HCT116 (cell line): ENCODE measurements around the gene LRRC15. TPM values are rescaled to one million over a fixed set of nuclear protein-coding genes. Genes with fewer than 3 reads are reported as not detected.

Experiments used
- ATAC-seq: fragments of 200-7000 bp; cut with Tn5 transposase; 2 replicates; pipeline ENCODE4 v1.9.1; 2020; ENCODE audit warnings: mild to moderate bottlenecking, moderate library complexity
- BruUV-seq: library from RNA; stranded (reverse); fragments of 400-500 nt; replicated peaks from 2 replicates; lab custom pipeline; 2021; lab: Mats Ljungman, UMichigan
- CTCF ChIA-PET: fragments of 300-600 bp; sonication (Branson Sonifier 250); formaldehyde crosslinking; loops from one replicate; lab custom pipeline; 2021; ENCODE audit warnings: antibody characterized with exemption; lab: Charles Lee
- POLR2A ChIA-PET: fragments of 300-600, 350-600 bp; sonication (Branson Sonifier 250); formaldehyde crosslinking; loops from one replicate; lab custom pipeline; 2021; ENCODE audit warnings: antibody characterized with exemption; lab: Charles Lee
- RAD21 ChIA-PET, 2 experiments: fragments of 300-600 bp; sonication (Branson Sonifier 250); formaldehyde crosslinking; loops; one replicate each; lab custom pipeline; 2023; ENCODE audit warnings: low total read pairs in 2 of 2; ENCODE audit not compliant: uncharacterized antibody in 2 of 2, unreplicated experiment in 2 of 2, low non-redundant PET in 1 of 2; lab: Charles Lee
- DNase-seq: peaks from one replicate; pipeline ENCODE4 v3.0.0-alpha.2; 2010; ENCODE audit warnings: low read depth, low spot score
- H2AFZ ChIP-seq: fragments of 200-600 bp; shearing (Covaris generic), sonication (generic); 2 replicates; pipeline ENCODE4 v1.6.1; 2017; ENCODE audit warnings: low read depth, mixed run types, mixed read lengths, antibody characterized with exemption, low read length; ENCODE audit not compliant: poor library complexity, severe bottlenecking
- H3K27ac ChIP-seq: 2 replicates; pipeline ENCODE4 v1.5.1; 2012; ENCODE audit warnings: low read depth, low read length
- H3K27me3 ChIP-seq: fragments of 200-600 bp; sonication (generic); 2 replicates; pipeline ENCODE4 v1.6.1; 2016; ENCODE audit warnings: mixed run types, low read length, mixed read lengths; ENCODE audit not compliant: insufficient read depth
- H3K36me3 ChIP-seq, 2 experiments: fragments of 200-500 bp in 1 of 2; fragments of 200-600 bp in 1 of 2; sonication (Bioruptor generic) in 1 of 2; sonication (generic) in 1 of 2; 2 replicates each; pipeline versions ENCODE4 v1.5.1 to v1.6.1; 2014 to 2016; ENCODE audit warnings: low read length in 2 of 2, inconsistent platforms in 1 of 2, mixed read lengths in 1 of 2, mixed run types in 1 of 2; ENCODE audit not compliant: insufficient read depth in 2 of 2, control insufficient read depth in 1 of 2
- H3K4me1 ChIP-seq, 2 experiments: fragments of 200-600 bp in 1 of 2; sonication (generic) in 1 of 2; 2 replicates each; pipeline versions ENCODE4 v1.5.1 to v1.6.1; 2012 to 2017; ENCODE audit warnings: low read length in 2 of 2, inconsistent platforms in 1 of 2, mild to moderate bottlenecking in 1 of 2, mixed read lengths in 1 of 2, mixed run types in 1 of 2, moderate library complexity in 1 of 2; ENCODE audit not compliant: insufficient read depth in 2 of 2, control insufficient read depth in 1 of 2
- H3K4me2 ChIP-seq: fragments of 200-600 bp; sonication (generic); 2 replicates; pipeline ENCODE4 v1.6.1; 2017; ENCODE audit warnings: mixed run types, low read length, mixed read lengths
- H3K4me3 ChIP-seq, 2 experiments: fragments of 200-600 bp in 1 of 2; sonication (generic) in 1 of 2; replicated peaks in 1 of 2; 2 replicates each; pipeline ENCODE4 v1.5.1; 2011 to 2016; ENCODE audit warnings: low read length in 2 of 2, control low read depth in 1 of 2, low read depth in 1 of 2, mild to moderate bottlenecking in 1 of 2, mixed read lengths in 1 of 2, mixed run types in 1 of 2
- H3K79me2 ChIP-seq: fragments of 200-600 bp; sonication (generic); 2 replicates; pipeline ENCODE4 v1.6.1; 2017; ENCODE audit warnings: mild to moderate bottlenecking, mixed run types, low read length, moderate library complexity, mixed read lengths; ENCODE audit not compliant: insufficient read depth
- H3K9ac ChIP-seq: fragments of 200-600 bp; sonication (generic); 2 replicates; pipeline ENCODE4 v1.6.1; 2016; ENCODE audit warnings: low read length, mixed read lengths
- H3K9me2 ChIP-seq: fragments of 200-600 bp; sonication (generic), shearing (Covaris generic); 2 replicates; pipeline ENCODE4 v1.6.1; 2017; ENCODE audit warnings: mixed run types, mild to moderate bottlenecking, moderate library complexity; ENCODE audit not compliant: insufficient read depth
- H3K9me3 ChIP-seq, 2 experiments: fragments of 200-500 bp in 1 of 2; fragments of 200-600 bp in 1 of 2; sonication (Bioruptor generic) in 1 of 2; sonication (generic) in 1 of 2; 2 replicates each; pipeline ENCODE4 v1.6.1; 2014 to 2017; ENCODE audit warnings: low read length in 2 of 2, mixed read lengths in 2 of 2, inconsistent platforms in 1 of 2, low read depth in 1 of 2, mild to moderate bottlenecking in 1 of 2, mixed run types in 1 of 2, moderate library complexity in 1 of 2; ENCODE audit not compliant: control insufficient read depth in 1 of 2, insufficient read depth in 1 of 2
- H4K20me1 ChIP-seq: fragments of 200-600 bp; sonication (generic), shearing (Covaris generic); 2 replicates; pipeline ENCODE4 v1.6.1; 2017; ENCODE audit warnings: mixed run types, mild to moderate bottlenecking, moderate library complexity; ENCODE audit not compliant: insufficient read depth
- FOSL1 ChIP-seq: IDR thresholded peaks from 2 replicates; pipeline ENCODE4 v1.6.1; 2012; ENCODE audit warnings: low read depth
- RAD21 ChIP-seq: IDR thresholded peaks from 2 replicates; pipeline ENCODE4 v1.6.1; 2012; ENCODE audit warnings: low read depth, mild to moderate bottlenecking
- SIN3A ChIP-seq: IDR thresholded peaks from 2 replicates; pipeline ENCODE4 v1.6.1; 2012; ENCODE audit warnings: low read depth
- intact Hi-C: fragments of 100-400 bp; cut with micrococcal nuclease; formaldehyde crosslinking; loops from 2 replicates; pipeline ENCODE4 v1.10.0; 2022
- total RNA-seq: library from RNA; stranded (reverse); gene quantifications from one replicate; pipeline ENCODE4 v1.2.1, GENCODE V29; 2021; ENCODE audit not compliant: unreplicated experiment
- TF ChIP-seq, protein P1 (sequence below): IDR thresholded peaks from 2 replicates; pipeline ENCODE4 v1.6.1; 2012
- TF ChIP-seq, protein P2 (sequence below): IDR thresholded peaks from 2 replicates; pipeline ENCODE4 v1.6.1; 2012; ENCODE audit warnings: low read depth
- TF ChIP-seq, protein P3 (sequence below), 3 experiments: fragments of 200-600 bp in 1 of 3; sonication (generic) in 1 of 3; IDR thresholded peaks in 2 of 3; conservative IDR thresholded peaks in 1 of 3; 2 replicates each; pipeline ENCODE4 v1.5.1; 2012 to 2017; ENCODE audit warnings: low read depth in 2 of 3, low read length in 2 of 3, antibody characterized with exemption in 1 of 3, borderline replicate concordance in 1 of 3, control low read depth in 1 of 3, mild to moderate bottlenecking in 1 of 3, mixed read lengths in 1 of 3, mixed run types in 1 of 3, moderate library complexity in 1 of 3; ENCODE audit not compliant: insufficient read depth in 1 of 3

Gene LRRC15
- total RNA-seq, 1 experiment from 2014 or later, result not detected

DNA sequence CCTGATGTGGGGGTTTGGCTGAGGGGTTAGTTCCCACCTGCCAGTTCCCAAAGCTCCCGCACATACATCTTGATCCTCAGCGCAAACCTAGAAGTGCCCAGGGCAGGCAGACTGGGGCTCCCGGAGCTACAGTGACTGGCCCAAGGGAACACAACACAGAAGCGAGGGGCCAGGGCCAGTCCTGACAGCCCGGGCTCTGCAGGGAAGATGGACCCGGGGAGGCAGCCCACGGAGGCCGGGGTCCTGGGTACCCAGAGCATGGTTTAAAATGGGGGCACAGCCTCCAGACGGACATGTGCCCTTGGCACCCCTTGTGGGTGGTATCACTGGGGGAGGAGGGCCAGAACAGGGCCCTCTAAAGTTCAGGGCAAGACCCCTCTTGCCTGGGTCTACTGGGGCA lies 23.5 kb downstream of the LRRC15 start:
- TF ChIP-seq, protein P1, sequence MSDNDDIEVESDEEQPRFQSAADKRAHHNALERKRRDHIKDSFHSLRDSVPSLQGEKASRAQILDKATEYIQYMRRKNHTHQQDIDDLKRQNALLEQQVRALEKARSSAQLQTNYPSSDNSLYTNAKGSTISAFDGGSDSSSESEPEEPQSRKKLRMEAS, result no peak
- TF ChIP-seq SIN3A, result no peak
- TF ChIP-seq, protein P2, sequence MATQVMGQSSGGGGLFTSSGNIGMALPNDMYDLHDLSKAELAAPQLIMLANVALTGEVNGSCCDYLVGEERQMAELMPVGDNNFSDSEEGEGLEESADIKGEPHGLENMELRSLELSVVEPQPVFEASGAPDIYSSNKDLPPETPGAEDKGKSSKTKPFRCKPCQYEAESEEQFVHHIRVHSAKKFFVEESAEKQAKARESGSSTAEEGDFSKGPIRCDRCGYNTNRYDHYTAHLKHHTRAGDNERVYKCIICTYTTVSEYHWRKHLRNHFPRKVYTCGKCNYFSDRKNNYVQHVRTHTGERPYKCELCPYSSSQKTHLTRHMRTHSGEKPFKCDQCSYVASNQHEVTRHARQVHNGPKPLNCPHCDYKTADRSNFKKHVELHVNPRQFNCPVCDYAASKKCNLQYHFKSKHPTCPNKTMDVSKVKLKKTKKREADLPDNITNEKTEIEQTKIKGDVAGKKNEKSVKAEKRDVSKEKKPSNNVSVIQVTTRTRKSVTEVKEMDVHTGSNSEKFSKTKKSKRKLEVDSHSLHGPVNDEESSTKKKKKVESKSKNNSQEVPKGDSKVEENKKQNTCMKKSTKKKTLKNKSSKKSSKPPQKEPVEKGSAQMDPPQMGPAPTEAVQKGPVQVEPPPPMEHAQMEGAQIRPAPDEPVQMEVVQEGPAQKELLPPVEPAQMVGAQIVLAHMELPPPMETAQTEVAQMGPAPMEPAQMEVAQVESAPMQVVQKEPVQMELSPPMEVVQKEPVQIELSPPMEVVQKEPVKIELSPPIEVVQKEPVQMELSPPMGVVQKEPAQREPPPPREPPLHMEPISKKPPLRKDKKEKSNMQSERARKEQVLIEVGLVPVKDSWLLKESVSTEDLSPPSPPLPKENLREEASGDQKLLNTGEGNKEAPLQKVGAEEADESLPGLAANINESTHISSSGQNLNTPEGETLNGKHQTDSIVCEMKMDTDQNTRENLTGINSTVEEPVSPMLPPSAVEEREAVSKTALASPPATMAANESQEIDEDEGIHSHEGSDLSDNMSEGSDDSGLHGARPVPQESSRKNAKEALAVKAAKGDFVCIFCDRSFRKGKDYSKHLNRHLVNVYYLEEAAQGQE, result no peak
- no peaks in the 10 kb centered on the region for H3K27me3 ChIP-seq
- no peaks in the 10 kb centered on the region for H3K9me3 ChIP-seq
- no peaks in the 10 kb centered on the region for H4K20me1 ChIP-seq
- no peaks in the 10 kb centered on the region for H3K79me2 ChIP-seq
- intact Hi-C loops, result no loop called here
- no peak overlapping the region for H3K4me2 ChIP-seq
- POLR2A ChIA-PET, result no interaction called here
- H3K4me1 ChIP-seq, result peaks cover 4 to 10% of the 10 kb centered on the region in 2 experiments
- H2AFZ ChIP-seq, result no peak overlapping the region
- no peak overlapping the region for H3K9ac ChIP-seq
- no peak overlapping the region for H3K27ac ChIP-seq
- no peaks in the 10 kb centered on the region for H3K9me2 ChIP-seq
- ATAC-seq (no peak), DNase-seq (no peak)
- RAD21 ChIA-PET, result no interaction called here
- no peak overlapping the region for H3K4me3 ChIP-seq
- H3K36me3 ChIP-seq, result no peaks in the 10 kb centered on the region
- CTCF ChIA-PET, result interaction anchor here (1.0 to 2.8 kb wide), 4 partner anchors 12 to 565 kb away, joined by 3 to 24 read pairs (median 6); no protein-coding TSS in a partner anchor
- BruUV-seq, result no TSS peak

DNA sequence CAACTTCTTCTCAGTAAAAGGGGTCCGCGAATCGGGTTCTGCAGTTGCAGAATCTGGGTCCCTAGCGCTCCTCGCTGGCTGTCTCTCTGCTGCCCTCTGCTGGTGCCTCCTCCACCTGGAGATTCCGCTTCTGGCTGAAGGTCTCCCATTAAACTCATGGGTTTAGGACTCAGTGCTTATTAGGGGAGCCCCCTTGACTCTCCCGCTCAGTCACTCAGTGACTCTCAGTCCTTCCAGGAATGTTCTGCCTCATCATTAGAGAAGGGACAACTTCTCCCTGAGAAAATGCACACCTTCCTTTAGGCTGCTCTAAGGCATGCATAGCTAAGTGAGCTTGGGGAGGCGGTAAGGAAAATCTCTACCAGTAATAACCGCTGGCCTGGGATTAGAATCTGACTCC lies 25.5 kb downstream of the LRRC15 start:
- peak; percentile 88 for ATAC-seq
- intact Hi-C loops, result no loop called here
- BruUV-seq, result no TSS peak

More for the DNA sequence above, 25.5 kb downstream of the LRRC15 start:
- Histone ChIP-seq H3K27me3 (no peaks in the 10 kb centered on the region), H4K20me1 (no peaks in the 10 kb centered on the region), H3K79me2 (no peaks in the 10 kb centered on the region)
- CTCF ChIA-PET, result interaction anchor here (0.6 to 2.8 kb wide), 15 partner anchors 10 to 1530 kb away, joined by 3 to 36 read pairs (median 7); no protein-coding TSS in a partner anchor
- TF ChIP-seq RAD21 (peak; percentile 85), FOSL1 (no peak)
- TF ChIP-seq, protein P3, sequence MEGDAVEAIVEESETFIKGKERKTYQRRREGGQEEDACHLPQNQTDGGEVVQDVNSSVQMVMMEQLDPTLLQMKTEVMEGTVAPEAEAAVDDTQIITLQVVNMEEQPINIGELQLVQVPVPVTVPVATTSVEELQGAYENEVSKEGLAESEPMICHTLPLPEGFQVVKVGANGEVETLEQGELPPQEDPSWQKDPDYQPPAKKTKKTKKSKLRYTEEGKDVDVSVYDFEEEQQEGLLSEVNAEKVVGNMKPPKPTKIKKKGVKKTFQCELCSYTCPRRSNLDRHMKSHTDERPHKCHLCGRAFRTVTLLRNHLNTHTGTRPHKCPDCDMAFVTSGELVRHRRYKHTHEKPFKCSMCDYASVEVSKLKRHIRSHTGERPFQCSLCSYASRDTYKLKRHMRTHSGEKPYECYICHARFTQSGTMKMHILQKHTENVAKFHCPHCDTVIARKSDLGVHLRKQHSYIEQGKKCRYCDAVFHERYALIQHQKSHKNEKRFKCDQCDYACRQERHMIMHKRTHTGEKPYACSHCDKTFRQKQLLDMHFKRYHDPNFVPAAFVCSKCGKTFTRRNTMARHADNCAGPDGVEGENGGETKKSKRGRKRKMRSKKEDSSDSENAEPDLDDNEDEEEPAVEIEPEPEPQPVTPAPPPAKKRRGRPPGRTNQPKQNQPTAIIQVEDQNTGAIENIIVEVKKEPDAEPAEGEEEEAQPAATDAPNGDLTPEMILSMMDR (IDR thresholded peaks at IDR 0.05 in 2 of 3, conservative IDR thresholded peaks at IDR 0.05 in 1 of 3; ENCODE audit: borderline replicate concordance in 1 of 3, insufficient read depth in 1 of 3, low read depth in 2 of 3, low read length in 2 of 3), result peak; percentile 79 to 98 (median 97)
- TF ChIP-seq, all 23 proteins: peak for 2
- no peak overlapping the region for H3K4me2 ChIP-seq
- no peak overlapping the region for H3K27ac ChIP-seq
- peak overlapping the region; percentile 81 for H2AFZ ChIP-seq
- peak; percentile 28 for DNase-seq
- RAD21 ChIA-PET, result interaction anchor here in 1 of 2 experiments (0.7 kb wide), 1 partner anchor 10 kb away, joined by 3 read pairs; no protein-coding TSS in a partner anchor
- no peaks in the 10 kb centered on the region for H3K4me1 ChIP-seq
- no peak overlapping the region for H3K9ac ChIP-seq
- no peaks in the 10 kb centered on the region for H3K36me3 ChIP-seq
- H3K4me3 ChIP-seq, result no peak overlapping the region
- no peaks in the 10 kb centered on the region for H3K9me2 ChIP-seq
- POLR2A ChIA-PET, result no interaction called here
- no peaks in the 10 kb centered on the region for H3K9me3 ChIP-seq
